Thyroid gland (tissue), 4 donors: ENCODE results near the gene EML2. TPM values are rescaled to one million over a fixed set of nuclear protein-coding genes. Genes with fewer than 3 reads are reported as not detected.

ENCODE experiments used
- DNase-seq, 2 donors: peaks; one replicate each; pipeline ENCODE4 v3.0.0-alpha.2; 2019
- H3K27ac ChIP-seq, 3 donors: fragments of 200-600 bp; sonication (generic); 1 replicate in 2 of 3; 2 replicates in 1 of 3; pipeline ENCODE4 v1.5.1; 2016 to 2019; ENCODE audit warnings: mild to moderate bottlenecking in 1 of 3, moderate library complexity in 1 of 3
- H3K27me3 ChIP-seq: fragments of 200-600 bp; sonication (generic); one replicate; pipeline ENCODE4 v1.5.1; 2019
- H3K36me3 ChIP-seq, 2 donors: fragments of 200-600 bp; sonication (generic); one replicate each; pipeline ENCODE4 v1.5.1; 2016 to 2019
- H3K4me1 ChIP-seq, 2 donors: fragments of 200-600 bp; sonication (generic); one replicate each; pipeline ENCODE4 v1.5.1; 2017 to 2019
- H3K4me3 ChIP-seq, 3 donors: fragments of 200-600 bp; sonication (generic); replicated peaks in 1 of 3; 1 replicate in 2 of 3; 2 replicates in 1 of 3; pipeline ENCODE4 v1.5.1; 2016; ENCODE audit warnings: mild to moderate bottlenecking in 1 of 3
- H3K9me3 ChIP-seq: fragments of 200-600 bp; sonication (generic); one replicate; pipeline ENCODE4 v1.5.1; 2017
- POLR2A ChIP-seq, 2 donors: fragments of 450-650 bp; IDR thresholded peaks; one replicate each; pipeline ENCODE4 v1.6.1; 2017; ENCODE audit warnings: antibody characterized with exemption in 2 of 2, mild to moderate bottlenecking in 2 of 2, moderate library complexity in 1 of 2
- WGBS, 2 donors: methylation state at CpG; one replicate each; pipeline ENCODE4 v1.1.5; 2017; 5-methylcytosine and 5-hydroxymethylcytosine counted together
- intact Hi-C: fragments of 100-400 bp; cut with DNase I; formaldehyde crosslinking; loops from one replicate; pipeline ENCODE4 v1.15.1; 2023
- total RNA-seq, 4 donors: library from RNA; depleted of rRNA; stranded (reverse); fragments of >200 nt; gene quantifications; one replicate each; pipeline ENCODE4 v1.2.3, GENCODE V29; 2016
- TF ChIP-seq, protein P1 (sequence below), 6 experiments: fragments of 200-600 bp in 3 of 6; fragments of 450-650 bp in 3 of 6; sonication (generic) in 3 of 6; IDR thresholded peaks; one replicate each; pipeline ENCODE4 v1.5.1; 2016 to 2019; ENCODE audit warnings: antibody characterized with exemption in 6 of 6, mild to moderate bottlenecking in 2 of 6, inconsistent platforms in 1 of 6, moderate library complexity in 1 of 6

EML2 gene
- total RNA-seq, 4 donors from 2014 or later: 33.1 to 148 (median 36.8) TPM

DNA sequence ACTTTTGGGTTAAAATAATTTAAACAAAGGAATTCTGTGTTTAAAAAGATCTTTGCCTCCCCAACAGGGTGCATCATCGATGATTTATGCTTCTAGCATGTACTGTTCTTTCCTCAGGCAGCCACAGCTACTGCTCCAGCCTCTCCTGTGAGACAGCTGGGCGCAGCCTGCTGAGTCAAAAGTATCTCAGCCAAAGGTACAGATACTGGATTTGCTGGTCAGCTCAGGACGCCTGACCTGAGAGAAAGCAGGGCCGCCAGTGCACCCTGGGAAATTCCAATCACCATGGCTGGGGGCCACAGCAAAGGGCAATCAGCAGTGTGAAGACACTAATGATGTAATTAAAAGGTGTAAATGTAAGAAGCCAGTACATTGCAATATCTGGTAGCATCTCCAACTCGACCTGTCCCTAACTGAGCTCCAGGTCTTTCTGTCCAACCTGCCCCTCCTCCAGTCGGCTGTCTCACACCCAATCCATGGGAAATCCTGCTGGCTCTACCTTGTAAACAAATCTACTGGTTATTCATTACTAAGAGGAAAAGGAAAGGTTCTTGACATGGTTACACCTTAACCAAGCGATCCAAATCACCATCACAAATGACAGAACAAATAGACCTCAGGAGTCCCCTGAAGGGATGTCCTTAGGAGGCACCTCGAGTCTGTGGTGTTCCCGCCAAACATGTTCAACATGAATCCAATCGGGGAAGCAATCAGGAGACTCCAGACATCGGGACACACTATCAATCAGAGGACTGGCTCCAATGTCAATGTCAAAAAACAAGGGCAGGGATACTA, 61.9 kb downstream of the EML2 start:
- no peaks in the 10 kb centered on the region for H3K4me1 ChIP-seq
- H3K9me3 ChIP-seq: no peaks in the 10 kb centered on the region
- H3K4me3 ChIP-seq: no peak overlapping the region
- TF ChIP-seq, protein P1, sequence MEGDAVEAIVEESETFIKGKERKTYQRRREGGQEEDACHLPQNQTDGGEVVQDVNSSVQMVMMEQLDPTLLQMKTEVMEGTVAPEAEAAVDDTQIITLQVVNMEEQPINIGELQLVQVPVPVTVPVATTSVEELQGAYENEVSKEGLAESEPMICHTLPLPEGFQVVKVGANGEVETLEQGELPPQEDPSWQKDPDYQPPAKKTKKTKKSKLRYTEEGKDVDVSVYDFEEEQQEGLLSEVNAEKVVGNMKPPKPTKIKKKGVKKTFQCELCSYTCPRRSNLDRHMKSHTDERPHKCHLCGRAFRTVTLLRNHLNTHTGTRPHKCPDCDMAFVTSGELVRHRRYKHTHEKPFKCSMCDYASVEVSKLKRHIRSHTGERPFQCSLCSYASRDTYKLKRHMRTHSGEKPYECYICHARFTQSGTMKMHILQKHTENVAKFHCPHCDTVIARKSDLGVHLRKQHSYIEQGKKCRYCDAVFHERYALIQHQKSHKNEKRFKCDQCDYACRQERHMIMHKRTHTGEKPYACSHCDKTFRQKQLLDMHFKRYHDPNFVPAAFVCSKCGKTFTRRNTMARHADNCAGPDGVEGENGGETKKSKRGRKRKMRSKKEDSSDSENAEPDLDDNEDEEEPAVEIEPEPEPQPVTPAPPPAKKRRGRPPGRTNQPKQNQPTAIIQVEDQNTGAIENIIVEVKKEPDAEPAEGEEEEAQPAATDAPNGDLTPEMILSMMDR (IDR thresholded peaks at IDR 0.05): no peak
- no peak for TF ChIP-seq POLR2A (IDR thresholded peaks at IDR 0.05)
- DNase-seq: no peak
- no peaks in the 10 kb centered on the region for H3K27me3 ChIP-seq
- no peak overlapping the region for H3K27ac ChIP-seq
- intact Hi-C loops: no loop called here
- no peaks in the 10 kb centered on the region for H3K36me3 ChIP-seq
- WGBS, 2 donors: 52 to 65% methylated on average over 11 of the region's 11 CpGs

DNA sequence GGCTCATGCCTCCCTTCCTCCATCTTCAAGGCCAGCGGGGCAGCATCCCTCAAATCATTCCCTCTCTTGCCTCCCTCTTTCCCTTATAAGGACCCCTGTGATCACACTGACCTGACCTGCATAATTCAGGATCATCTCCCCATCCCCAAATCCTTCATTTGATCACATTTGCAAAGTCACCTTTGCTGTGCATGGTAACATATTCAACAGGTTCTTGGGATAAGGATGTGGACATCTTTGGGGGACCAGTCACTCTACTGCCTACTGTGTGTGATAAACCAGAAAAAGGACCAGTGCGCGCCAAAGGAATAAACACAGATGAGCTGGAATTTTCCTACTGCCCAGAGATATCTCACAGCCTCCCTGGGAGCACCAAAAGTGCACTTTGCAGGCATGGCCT, 62.5 kb downstream of the EML2 start:
- no peak for DNase-seq
- no peaks in the 10 kb centered on the region for H3K4me1 ChIP-seq
- TF ChIP-seq, protein P1 (IDR thresholded peaks at IDR 0.05): no peak
- TF ChIP-seq POLR2A (IDR thresholded peaks at IDR 0.05): no peak
- H3K27ac ChIP-seq: no peak overlapping the region
- no peaks in the 10 kb centered on the region for H3K36me3 ChIP-seq
- H3K27me3 ChIP-seq: no peaks in the 10 kb centered on the region
- no peak overlapping the region for H3K4me3 ChIP-seq
- no peaks in the 10 kb centered on the region for H3K9me3 ChIP-seq
- 32 to 98% methylated on average over 3 of the region's 3 CpGs for WGBS, 2 donors
- intact Hi-C loops: no loop called here

DNA sequence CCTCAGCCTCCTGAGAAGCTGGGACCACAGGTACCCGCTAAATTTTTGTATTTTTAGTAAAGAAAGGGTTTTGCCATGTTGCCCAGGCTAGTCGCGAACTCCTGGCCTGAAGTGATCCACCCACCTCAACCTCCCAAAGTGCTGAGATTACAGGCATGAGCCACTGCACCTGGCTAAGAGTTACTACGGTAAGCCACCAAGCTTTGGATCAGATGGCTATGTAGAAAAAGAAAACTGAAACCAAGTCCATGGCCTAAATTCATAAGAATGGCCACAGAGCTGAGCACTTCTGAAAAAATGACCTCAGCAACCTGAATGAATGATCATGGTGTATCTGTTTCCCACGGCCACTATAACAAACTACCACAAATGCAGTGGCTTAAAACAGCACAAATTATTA, 64.0 kb downstream of the EML2 start:
- Histone ChIP-seq H3K9me3 (no peaks in the 10 kb centered on the region), H3K4me1 (no peaks in the 10 kb centered on the region), H3K27ac (no peak overlapping the region), H3K4me3 (no peak overlapping the region), H3K27me3 (no peaks in the 10 kb centered on the region), H3K36me3 (no peaks in the 10 kb centered on the region)
- intact Hi-C loops: no loop called here
- TF ChIP-seq, protein P1 (IDR thresholded peaks at IDR 0.05): no peak
- no peak for TF ChIP-seq POLR2A (IDR thresholded peaks at IDR 0.05)
- 89 to 91% methylated on average over 5 of the region's 5 CpGs for WGBS, 2 donors
- DNase-seq: no peak

DNA sequence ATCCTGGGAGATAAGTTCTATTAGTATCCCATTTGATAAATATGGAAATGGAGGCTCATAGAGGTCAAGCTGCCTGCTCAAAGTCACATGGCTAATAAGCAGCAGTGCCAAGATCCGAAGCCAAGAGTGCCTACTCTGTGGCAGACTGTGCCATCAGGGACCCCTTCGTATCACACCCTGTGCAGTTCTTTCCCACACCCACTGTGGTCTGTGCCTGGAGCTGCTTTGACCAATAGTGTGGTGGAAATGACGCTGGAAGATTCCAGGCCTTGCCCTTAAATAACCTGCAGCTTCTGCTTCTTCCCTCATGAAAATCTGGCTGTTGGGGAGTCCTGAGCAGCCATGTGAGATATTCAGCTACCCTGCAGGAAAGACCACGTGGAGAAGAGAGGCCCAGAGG, 64.7 kb downstream of the EML2 start:
- Histone ChIP-seq H3K9me3 (no peaks in the 10 kb centered on the region), H3K36me3 (no peaks in the 10 kb centered on the region), H3K27ac (no peak overlapping the region), H3K4me3 (no peak overlapping the region), H3K4me1 (no peaks in the 10 kb centered on the region), H3K27me3 (no peaks in the 10 kb centered on the region)
- DNase-seq: no peak
- intact Hi-C loops: no loop called here
- TF ChIP-seq, protein P1 (IDR thresholded peaks at IDR 0.05): no peak
- TF ChIP-seq POLR2A (IDR thresholded peaks at IDR 0.05): no peak
- 88 to 97% methylated on average over 3 to 4 of the region's 4 CpGs for WGBS, 2 donors

DNA sequence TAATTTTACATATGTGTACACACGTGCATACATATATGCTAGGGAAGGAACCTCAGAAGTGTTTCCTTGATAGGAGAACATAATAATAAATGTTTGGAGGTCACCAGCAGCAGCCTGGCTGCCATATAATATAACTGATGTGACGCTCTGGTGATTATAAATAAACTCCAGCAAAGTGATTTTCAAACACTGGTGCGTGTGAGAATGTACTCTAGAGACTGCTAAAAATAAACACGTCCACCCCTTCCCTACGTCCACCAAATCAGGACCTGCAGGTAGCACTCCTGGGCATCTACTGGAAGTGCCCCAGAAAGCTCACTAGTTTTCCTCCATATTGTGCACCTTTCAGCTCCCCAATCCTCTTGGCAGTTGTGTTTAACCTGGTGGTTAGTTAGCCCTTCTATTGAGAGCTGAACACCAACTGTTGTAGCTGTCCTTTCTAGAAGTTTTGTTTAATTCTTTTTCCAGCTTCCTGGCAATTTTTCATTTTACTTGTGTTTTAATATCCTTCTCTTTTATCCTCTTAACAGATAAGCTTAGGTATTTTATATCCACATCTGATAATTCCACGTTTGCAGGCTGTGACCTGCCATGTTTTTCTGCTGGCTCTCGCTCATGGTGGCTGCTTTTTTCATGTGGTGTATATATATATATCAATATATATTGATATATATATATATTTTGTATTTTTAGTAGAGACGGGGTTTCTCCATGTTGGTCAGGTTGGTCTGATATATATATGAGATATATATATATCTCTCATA, 67.6 kb downstream of the EML2 start:
- Histone ChIP-seq H3K4me3 (no peak overlapping the region), H3K9me3 (no peaks in the 10 kb centered on the region), H3K4me1 (no peaks in the 10 kb centered on the region), H3K36me3 (no peaks in the 10 kb centered on the region), H3K27me3 (no peaks in the 10 kb centered on the region), H3K27ac (no peak overlapping the region)
- TF ChIP-seq, protein P1 (IDR thresholded peaks at IDR 0.05): no peak
- no peak for TF ChIP-seq POLR2A (IDR thresholded peaks at IDR 0.05)
- DNase-seq: no peak
- WGBS, 2 donors: 81 to 82% methylated on average over 8 of the region's 8 CpGs
- intact Hi-C loops: no loop called here
